Measurements from ENCODE around the gene PROZ.

Gene PROZ

GRCh38 chr13:113182046-113182445 is 23.6 kb downstream of the PROZ start:
- no peak for DNase-seq (ENCODE audit: low read depth)
- no peak for TF ChIP-seq CTCF (conservative IDR thresholded peaks at IDR 0.05; ENCODE audit: low read depth, low read length)

GRCh38 chr13:113183450-113184129 is 25.1 kb downstream of the PROZ start:
- DNase-seq (ENCODE audit: low read depth) = no peak
- TF ChIP-seq CTCF (conservative IDR thresholded peaks at IDR 0.05; ENCODE audit: low read depth, low read length) = no peak
- no peak overlapping the region for H3K4me3 ChIP-seq (ENCODE audit: low read length)

More at GRCh38 chr13:113182046-113182445, 23.6 kb downstream of the PROZ start:
- H3K4me3 ChIP-seq (ENCODE audit: low read length) = no peak overlapping the region

GRCh38 chr13:113184568-113185440 is 26.4 kb downstream of the PROZ start:
- H3K4me3 ChIP-seq (ENCODE audit: low read length) = no peak overlapping the region
- TF ChIP-seq CTCF (conservative IDR thresholded peaks at IDR 0.05; ENCODE audit: low read depth, low read length) = no peak
- no peak for DNase-seq (ENCODE audit: low read depth)

- TF ChIP-seq CTCF (conservative IDR thresholded peaks at IDR 0.05; ENCODE audit: low read depth, low read length) = no peak
- no peak overlapping the region for H3K4me3 ChIP-seq (ENCODE audit: low read length)
- no peak for DNase-seq (ENCODE audit: low read depth)
Measured at GRCh38 chr13:113186061-113186900, 27.8 kb downstream of the PROZ start.

GRCh38 chr13:113187263-113187669 is 28.8 kb downstream of the PROZ start:
- H3K4me3 ChIP-seq (ENCODE audit: low read length) = no peak overlapping the region
- peak; percentile 98 for DNase-seq (ENCODE audit: low read depth)
- peak; percentile 2 for TF ChIP-seq CTCF (conservative IDR thresholded peaks at IDR 0.05; ENCODE audit: low read depth, low read length)

GRCh38 chr13:113187883-113188665 is 29.6 kb downstream of the PROZ start:
- no peak overlapping the region for H3K4me3 ChIP-seq (ENCODE audit: low read length)
- TF ChIP-seq CTCF (conservative IDR thresholded peaks at IDR 0.05; ENCODE audit: low read depth, low read length) = no peak
- DNase-seq (ENCODE audit: low read depth) = no peak
